Nephron progenitor cell (in vitro differentiated cells): ENCODE data around the gene ARHGAP21.

Experiments
- DNase-seq: peaks from one replicate; pipeline ENCODE4 v3.0.0; 2021
- H3K27ac Mint-ChIP-seq: 2 replicates; pipeline ENCODE4 v1.8.0; 2021; ENCODE audit warnings: mild to moderate bottlenecking, moderate library complexity, mixed read lengths
- H3K27me3 Mint-ChIP-seq: 2 replicates; pipeline ENCODE4 v1.8.0; 2021; ENCODE audit warnings: mild to moderate bottlenecking, low read depth, mixed read lengths; ENCODE audit not compliant: poor library complexity
- H3K36me3 Mint-ChIP-seq: 2 replicates; pipeline ENCODE4 v1.8.0; 2021; ENCODE audit warnings: low read depth, mixed read lengths
- H3K4me1 Mint-ChIP-seq: 2 replicates; pipeline ENCODE4 v1.8.0; 2021; ENCODE audit warnings: mixed read lengths
- H3K4me3 Mint-ChIP-seq: 2 replicates; pipeline ENCODE4 v1.8.0; 2021; ENCODE audit warnings: mild to moderate bottlenecking, moderate library complexity, mixed read lengths
- H3K9me3 Mint-ChIP-seq: 2 replicates; pipeline ENCODE4 v1.8.0; 2021; ENCODE audit warnings: mild to moderate bottlenecking, moderate library complexity, mixed read lengths
- CTCF ChIP-seq: fragments of 200-600 bp; sonication (generic); IDR thresholded peaks from 2 replicates; pipeline ENCODE4 v1.5.0; 2021; ENCODE audit warnings: antibody characterized with exemption

ARHGAP21 gene

DNA sequence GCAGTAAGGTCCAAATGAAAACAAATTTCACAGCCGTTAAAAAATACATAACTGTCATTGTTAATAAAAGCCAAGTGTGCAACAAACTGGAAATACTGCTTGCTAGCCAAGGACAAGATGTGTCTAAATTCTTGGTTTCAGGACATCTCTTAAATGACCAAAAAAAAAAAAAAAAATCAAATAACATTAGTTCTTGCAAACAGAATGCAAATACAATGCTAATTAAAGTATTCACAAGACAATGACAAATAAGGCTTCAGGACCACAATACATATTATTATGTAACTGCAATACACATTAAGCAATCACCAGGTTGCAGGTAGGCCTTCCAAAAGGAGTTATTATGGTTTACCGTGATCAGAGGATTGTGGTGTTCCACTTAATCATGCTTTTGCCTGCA lies 3.6 kb downstream of the ARHGAP21 start:
- H3K4me3 Mint-ChIP-seq = no peak overlapping the region
- peaks cover 4% of the 10 kb centered on the region for H3K36me3 Mint-ChIP-seq
- no peaks in the 10 kb centered on the region for H3K27me3 Mint-ChIP-seq
- peaks cover 23% of the 10 kb centered on the region for H3K4me1 Mint-ChIP-seq
- no peak overlapping the region for H3K27ac Mint-ChIP-seq
- H3K9me3 Mint-ChIP-seq = no peaks in the 10 kb centered on the region
- no peak for DNase-seq
- TF ChIP-seq CTCF = no peak

DNA sequence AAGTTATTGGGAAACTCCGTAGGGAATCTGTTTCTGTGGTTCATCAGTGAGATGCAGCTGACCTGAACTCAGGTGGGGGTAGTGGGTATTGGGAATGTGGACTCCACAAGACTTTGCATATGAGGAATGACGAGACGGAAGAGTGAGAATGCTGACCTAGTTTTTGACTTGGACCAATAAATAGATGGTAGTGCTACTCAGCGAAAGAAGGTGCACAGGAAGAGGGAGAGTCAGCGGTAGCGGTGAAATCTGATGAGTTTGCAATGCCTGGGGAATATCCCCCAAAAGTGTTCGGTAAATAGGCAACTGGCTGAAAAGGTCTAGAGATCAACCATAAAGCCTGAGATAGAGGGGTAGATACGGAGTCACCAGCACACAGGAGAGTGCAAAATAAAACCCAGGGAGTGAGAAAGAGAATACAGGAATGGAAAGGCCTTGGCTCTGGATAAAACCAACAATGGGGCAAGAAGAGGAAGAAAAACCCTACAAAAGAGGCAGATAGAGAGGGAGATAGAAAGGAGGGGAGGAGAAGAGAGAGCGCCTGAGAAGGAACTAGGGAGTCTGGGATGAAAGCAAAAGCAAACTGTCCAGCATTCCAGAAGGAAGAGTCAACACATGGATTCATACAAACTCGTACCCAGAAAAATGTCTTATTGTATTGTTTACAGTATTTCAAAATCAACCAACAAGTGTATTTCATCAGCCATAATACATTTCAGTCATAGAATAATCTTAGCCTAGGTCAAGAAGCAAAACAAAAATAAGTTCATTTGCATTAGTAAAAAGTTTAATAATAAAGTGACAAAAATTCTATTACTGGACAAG lies 5.4 kb downstream of the ARHGAP21 start:
- Mint-ChIP-seq H3K4me1 (peaks cover 20% of the 10 kb centered on the region), H3K9me3 (no peaks in the 10 kb centered on the region), H3K4me3 (no peak overlapping the region), H3K27me3 (no peaks in the 10 kb centered on the region), H3K36me3 (peaks cover 4% of the 10 kb centered on the region), H3K27ac (no peak overlapping the region)
- DNase-seq = no peak
- TF ChIP-seq CTCF = no peak

- Mint-ChIP-seq H3K4me3 (no peak overlapping the region), H3K27me3 (no peaks in the 10 kb centered on the region), H3K27ac (no peak overlapping the region), H3K9me3 (no peaks in the 10 kb centered on the region), H3K4me1 (peaks cover 9% of the 10 kb centered on the region), H3K36me3 (peaks cover 8% of the 10 kb centered on the region)
- no peak for DNase-seq
- TF ChIP-seq CTCF = no peak
Measured at GRCh38 chr10:24716295-24716694, 7.4 kb downstream of the ARHGAP21 start.

GRCh38 chr10:24715246-24715769 lies 8.4 kb downstream of the ARHGAP21 start:
- no peaks in the 10 kb centered on the region for H3K4me1 Mint-ChIP-seq
- H3K9me3 Mint-ChIP-seq = no peaks in the 10 kb centered on the region
- no peaks in the 10 kb centered on the region for H3K27me3 Mint-ChIP-seq
- TF ChIP-seq CTCF = no peak
- no peak overlapping the region for H3K27ac Mint-ChIP-seq
- H3K4me3 Mint-ChIP-seq = no peak overlapping the region
- no peak for DNase-seq
- H3K36me3 Mint-ChIP-seq = peaks cover 14% of the 10 kb centered on the region

GRCh38 chr10:24713086-24713485 lies 10.6 kb downstream of the ARHGAP21 start:
- Mint-ChIP-seq H3K27me3 (no peaks in the 10 kb centered on the region), H3K27ac (no peak overlapping the region), H3K4me3 (no peak overlapping the region), H3K36me3 (peaks cover 15% of the 10 kb centered on the region), H3K4me1 (no peaks in the 10 kb centered on the region), H3K9me3 (no peaks in the 10 kb centered on the region)
- no peak for DNase-seq
- TF ChIP-seq CTCF = no peak

DNA sequence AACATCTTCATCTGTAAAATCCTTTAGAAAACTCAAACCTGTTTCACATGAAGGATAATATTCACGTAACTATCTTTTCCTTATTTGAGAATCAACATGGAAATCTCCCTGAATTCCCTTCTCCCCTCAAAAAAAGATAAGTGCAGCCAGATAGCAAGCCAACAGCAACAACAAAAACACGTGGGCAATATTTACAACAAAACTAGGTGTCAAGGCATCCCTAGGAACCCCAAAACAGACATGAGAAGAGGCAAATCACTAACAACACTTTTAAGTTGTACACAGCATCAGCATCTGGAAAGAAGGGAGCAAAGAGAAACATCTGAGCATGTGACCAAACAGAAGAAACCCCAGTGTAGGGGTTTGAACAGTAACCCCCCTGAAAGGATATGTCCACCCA lies 12.2 kb downstream of the ARHGAP21 start:
- Mint-ChIP-seq H3K4me3 (no peak overlapping the region), H3K27me3 (no peaks in the 10 kb centered on the region), H3K4me1 (no peaks in the 10 kb centered on the region), H3K27ac (peak overlapping the region; percentile 2), H3K9me3 (no peaks in the 10 kb centered on the region), H3K36me3 (peaks cover 15% of the 10 kb centered on the region)
- TF ChIP-seq CTCF = no peak
- no peak for DNase-seq
